DOHH2 (cell line): Measurements from ENCODE around the gene ABAT.

ENCODE experiments used
- CTCF ChIP-seq: fragments of 200-600 bp; sonication (generic); IDR thresholded peaks from one replicate; pipeline ENCODE4 v1.5.1; 2014; ENCODE audit warnings: antibody characterized with exemption, mild to moderate bottlenecking, low read depth, low read length; ENCODE audit not compliant: poor library complexity, severe bottlenecking
- EZH2phosphoT487 ChIP-seq: fragments of 200-600 bp; sonication (generic); IDR thresholded peaks from 2 replicates; pipeline ENCODE4 v1.6.1; 2017; ENCODE audit warnings: borderline replicate concordance, mild to moderate bottlenecking, antibody characterized with exemption, low read length, moderate library complexity, mixed read lengths

- TF ChIP-seq CTCF (no peak), EZH2phosphoT487 (no peak)
Measured at GRCh38 chr16:8670014-8670560, 4.3 kb upstream of the ABAT start.
